ENCODE results near the gene MTA1.

The MTA1 gene

GRCh38 chr14:105465209-105466031 is 45.8 kb downstream of the MTA1 start:
- DNase-seq (ENCODE audit: low read depth) = no peak

- DNase-seq (ENCODE audit: low read depth) = no peak
These were observed 47.1 kb downstream of the MTA1 start for GRCh38 chr14:105466531-105467248.

- DNase-seq (ENCODE audit: low read depth) = no peak
These were observed 47.8 kb downstream of the MTA1 start for GRCh38 chr14:105467249-105467941.

GRCh38 chr14:105467942-105468471 is 48.4 kb downstream of the MTA1 start:
- DNase-seq (ENCODE audit: low read depth) = no peak

GRCh38 chr14:105468621-105469241 is 49.1 kb downstream of the MTA1 start:
- DNase-seq (ENCODE audit: low read depth) = no peak

GRCh38 chr14:105469456-105470349 is 50.1 kb downstream of the MTA1 start:
- no peak for DNase-seq (ENCODE audit: low read depth)

DNA sequence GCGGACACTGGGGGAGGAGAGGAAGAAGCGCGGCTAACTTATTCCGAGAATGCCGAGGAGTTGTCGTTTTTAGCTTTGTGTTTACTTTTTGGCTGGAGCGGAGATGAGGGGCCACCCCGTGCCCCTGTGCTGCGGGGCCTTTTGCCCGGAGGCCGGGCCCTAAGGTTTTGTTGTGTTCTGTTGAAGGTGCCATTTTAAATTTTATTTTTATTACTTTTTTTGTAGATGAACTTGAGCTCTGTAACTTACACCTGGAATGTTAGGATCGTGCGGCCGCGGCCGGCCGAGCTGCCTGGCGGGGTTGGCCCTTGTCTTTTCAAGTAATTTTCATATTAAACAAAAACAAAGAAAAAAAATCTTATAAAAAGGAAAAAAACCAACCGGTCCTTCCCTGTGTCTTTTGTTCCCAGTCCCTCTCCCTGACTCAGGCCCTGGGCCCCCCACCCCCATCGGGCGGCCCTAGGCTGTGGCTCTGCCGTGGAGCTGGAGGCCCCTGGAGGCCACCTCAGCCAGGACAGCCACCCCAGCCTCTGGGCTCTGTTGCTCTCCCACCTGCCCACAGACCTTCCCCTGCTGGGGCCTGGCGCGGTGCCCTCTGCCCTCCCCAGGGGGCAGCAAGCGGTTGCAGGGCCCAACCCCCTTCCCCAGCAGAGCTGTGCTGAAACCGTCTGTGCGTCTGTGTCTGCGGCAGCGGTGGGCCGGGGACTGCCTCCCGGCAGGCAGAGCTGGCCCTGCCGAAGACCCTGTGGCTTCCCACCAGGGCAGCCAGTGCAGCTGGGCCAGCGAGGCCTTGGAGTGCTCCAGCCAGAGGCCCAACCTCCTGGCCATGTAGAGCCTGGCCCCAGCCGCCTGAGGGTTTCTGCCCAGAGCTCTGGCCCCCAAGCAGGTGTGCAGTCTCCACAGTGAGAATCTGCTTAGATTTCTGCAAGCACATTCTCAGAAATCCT is 51.0 kb downstream of the MTA1 start:
- DNase-seq (ENCODE audit: low read depth) = no peak

DNA sequence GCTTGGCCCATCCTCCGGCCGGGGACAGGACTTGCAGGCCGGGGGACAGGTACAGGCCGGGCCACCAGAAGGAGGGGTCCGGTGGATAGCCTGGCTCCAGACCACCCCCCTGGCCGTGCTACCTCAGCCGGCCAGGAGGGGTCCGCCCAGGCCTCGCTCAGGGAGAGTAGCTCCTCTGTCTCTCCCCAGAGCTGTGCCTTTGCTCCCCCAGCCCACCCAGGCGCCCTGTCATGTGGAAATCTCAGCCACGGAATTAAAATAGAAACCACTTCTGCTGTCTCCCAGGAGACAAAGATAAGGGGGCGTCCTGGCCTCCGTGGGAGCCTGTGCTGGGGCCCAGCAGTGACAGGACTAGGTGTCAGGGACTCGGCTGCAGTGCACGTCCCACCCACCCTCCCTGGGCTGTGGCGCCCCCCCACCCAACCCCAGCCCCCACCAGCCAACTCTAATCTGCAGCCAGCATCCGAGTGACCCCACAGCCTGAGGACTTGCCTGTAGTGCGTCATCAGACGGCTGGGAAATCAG is 51.7 kb downstream of the MTA1 start:
- no peak for DNase-seq (ENCODE audit: low read depth)

- DNase-seq (ENCODE audit: low read depth) = no peak
These were observed 52.3 kb downstream of the MTA1 start for GRCh38 chr14:105471823-105472485.

DNA sequence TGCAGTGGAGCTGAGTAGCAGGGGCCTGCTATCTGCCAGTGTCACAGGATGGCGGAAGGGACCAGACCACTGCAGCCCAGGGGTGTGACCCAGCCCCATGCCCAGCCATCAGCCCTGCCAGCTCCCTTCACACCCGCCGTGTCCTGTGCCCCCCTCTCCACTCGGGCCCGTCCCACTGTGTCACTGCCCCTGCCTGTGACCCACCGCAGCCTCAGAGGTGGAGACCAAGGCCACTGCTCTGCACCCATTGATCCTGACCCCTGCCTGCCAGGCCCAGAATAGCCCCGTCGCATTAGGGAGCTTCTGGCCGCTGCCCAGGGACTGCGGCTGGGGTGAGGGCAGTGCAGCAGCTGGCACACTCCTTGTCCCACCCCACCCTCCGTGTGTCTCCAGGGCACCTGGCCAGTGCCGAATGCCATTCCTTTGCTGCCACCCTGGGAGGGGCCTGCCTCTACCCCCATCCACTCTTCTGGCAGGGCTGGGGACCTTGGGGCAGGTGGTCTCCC is 52.9 kb downstream of the MTA1 start:
- DNase-seq (ENCODE audit: low read depth) = no peak

DNA sequence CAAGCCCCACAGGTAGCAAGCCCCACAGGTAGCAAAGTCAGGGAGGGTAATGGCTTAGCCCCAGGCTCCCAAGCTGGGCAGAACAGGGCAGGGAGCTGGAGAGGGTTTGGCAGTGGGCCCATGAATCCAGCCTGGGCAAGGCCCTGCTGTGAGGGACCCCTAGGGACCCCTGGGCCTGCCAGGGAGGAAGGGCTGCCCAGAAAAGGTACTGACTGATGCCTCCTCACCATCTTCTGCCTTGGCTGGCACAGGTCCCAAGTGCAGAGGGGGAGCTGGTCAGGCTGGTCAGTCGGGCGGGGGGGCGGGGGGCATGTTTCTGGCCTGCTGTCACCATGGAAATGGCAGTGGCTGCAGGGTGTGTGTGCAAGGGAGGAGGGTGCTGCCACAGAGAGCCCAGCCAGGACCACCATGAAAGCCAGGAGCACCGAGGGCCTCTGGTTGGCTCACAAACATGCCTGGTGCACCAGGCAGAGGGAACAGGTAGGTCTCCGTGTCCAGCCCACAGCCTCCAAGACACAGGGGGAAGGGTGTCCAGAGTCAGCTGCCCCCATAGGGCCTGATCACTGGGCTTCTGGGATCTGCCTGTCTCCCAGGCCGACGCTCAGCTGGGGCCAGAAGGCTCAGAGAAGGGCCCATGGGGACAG is 53.5 kb downstream of the MTA1 start:
- DNase-seq (ENCODE audit: low read depth) = no peak

DNA sequence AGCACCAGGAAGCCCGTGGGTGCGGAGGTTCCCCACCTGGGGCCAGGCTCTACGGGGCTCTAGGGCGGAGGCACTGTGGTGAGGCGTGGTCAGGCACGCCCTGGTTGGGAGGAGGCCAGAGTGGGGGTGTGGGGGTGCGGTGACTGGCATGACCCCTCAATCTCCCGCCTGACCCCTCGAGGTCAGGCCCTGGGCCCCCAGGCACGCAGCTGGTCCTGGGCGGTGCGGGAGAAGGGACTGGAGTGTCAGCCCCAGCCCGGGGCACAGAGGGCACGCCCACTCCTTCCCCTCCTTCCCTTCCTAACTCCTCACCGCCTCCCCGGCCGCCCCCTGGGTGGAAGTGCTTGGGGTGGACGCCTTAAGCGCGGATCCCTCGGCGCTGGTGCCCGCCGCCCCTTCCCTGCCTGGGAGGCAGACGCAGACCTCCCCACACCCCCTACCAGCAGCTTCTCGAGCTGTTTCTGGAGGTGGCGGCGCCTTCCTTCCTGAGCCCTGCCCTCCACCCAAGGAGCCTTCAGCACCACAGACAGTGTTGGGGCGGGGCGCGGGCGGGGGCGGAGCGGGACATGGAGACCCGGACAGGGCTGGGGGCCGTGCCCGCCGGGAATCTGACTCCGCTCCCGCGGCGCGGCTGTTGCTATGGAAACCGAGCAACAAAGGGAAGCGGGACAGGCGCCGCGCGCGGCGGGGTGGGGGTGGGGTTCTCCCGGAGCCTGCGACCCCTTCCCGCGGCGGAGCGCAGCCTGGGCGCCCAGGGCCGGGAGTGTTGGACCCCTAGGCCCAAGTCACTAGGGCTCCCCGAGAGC is 54.3 kb downstream of the MTA1 start:
- DNase-seq (ENCODE audit: low read depth) = no peak

DNA sequence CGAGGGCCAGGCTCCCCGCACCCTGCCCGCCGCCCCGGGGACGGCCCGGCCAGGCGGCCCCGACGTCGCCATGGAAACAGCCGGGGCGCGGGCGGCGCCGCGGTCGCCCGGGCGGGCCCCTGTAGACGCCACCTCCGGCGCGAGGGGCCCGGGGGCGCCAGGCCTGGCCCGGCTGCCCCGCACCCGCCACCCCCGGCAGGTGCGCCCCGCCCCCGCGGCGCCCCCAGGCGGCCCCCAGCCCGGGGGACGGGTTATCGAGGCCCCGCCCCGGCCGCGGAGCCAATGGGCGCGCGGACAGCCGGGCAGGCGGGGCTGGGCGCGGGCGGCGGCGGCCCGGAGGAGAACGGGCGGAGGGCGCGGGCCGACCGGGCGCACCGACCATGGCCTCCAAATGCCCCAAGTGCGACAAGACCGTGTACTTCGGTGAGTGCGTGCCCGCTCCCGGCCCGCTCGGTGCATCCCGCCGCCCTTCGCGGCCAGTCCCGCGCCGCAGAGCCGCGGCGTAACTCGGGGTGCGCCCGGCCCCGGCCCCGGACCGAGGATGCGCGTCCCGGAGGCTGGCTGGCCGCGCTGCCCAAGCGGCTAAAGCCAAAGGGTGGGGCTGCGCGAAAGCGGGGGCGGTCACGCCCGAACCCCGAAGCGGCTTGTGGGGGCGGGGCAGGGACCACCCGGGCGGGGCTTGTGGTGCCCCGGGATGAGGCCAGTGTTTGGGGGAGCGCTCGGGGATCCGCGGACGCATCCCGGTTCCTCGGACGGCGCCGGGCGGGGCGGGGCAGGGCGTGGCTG is 55.0 kb downstream of the MTA1 start, which contains the start of gene CRIP2:
Gene CRIP2, plus strand, starts transcription at position 339 of the 786 bp plus-strand sequence. Its CDS starts 42 bp downstream, at position 381.
- no peak for DNase-seq (ENCODE audit: low read depth)

- no peak for DNase-seq (ENCODE audit: low read depth)
These were observed 55.9 kb downstream of the MTA1 start for GRCh38 chr14:105475269-105476096.

DNA sequence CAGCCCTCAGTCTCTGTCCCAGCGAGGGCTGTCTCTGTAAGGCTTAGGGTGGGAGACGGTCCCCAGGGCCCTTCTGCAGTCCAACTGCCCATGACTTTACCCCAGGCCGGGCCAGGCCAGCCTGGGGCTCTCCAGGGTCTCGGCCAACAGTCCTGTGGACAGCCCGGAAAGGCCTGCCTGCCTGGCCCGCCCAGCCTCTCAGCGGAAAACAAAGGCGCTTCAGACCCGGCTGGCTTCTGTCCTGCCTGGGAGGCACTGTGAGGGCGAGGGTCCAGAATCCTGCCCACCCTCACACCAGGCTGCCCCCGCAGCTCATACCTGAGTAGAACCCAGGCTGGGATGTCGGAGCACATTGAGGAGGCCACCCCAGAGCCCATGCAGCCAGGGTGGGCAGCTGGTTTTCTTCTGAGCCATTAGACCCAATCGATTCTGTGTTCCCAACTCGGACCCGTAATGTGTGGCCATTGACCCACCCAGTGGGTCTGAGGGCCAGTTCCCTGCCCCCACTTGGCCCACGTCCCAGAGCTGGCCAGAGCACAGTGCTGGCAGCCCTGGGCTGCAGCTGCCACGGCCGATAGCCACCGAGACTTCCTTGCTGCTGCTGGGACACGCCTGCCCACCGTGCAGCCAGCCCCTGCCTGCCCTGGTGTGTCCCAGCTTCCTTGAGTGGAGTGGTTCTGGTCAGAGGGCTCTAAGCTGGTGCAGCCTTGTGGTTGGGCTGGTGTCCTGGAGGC is 56.6 kb downstream of the MTA1 start:
- DNase-seq (ENCODE audit: low read depth) = no peak

Data from non-pigmented ciliary epithelial cell (primary cell).